Measurements from ENCODE around the gene OPN4.

The OPN4 gene

DNA sequence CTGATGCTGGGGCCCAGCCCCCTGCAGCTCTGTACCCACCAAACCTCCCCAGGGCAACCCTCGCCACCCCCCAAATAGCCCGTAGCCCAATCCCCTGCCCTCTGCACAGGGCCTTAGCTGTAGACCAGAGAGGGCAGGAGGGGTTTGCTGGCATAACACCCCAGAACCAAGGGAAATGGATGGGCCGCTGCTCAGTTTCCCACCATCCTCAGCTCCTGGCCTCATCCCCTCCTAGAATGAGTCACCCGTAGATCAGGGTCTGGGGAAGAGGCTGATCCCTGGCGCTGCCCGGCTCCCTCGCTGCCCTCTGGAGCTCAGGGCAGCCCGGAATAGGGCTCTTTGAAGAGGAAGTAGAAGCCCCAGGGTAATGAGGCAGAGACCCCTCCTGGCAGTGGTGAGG lies 45.2 kb downstream of the OPN4 start:
- FAIRE-seq (no peak), DNase-seq (ENCODE audit: insufficient read length) (no peak)
- TF ChIP-seq POLR2AphosphoS5 (IDR thresholded peaks at IDR 0.05; ENCODE audit: low read depth, low read length) (no peak), TAF1 (IDR thresholded peaks at IDR 0.05; ENCODE audit: borderline replicate concordance, low read depth, low read length) (no peak), POLR2A (IDR thresholded peaks at IDR 0.05; ENCODE audit: low read depth, low read length) (no peak)

DNA sequence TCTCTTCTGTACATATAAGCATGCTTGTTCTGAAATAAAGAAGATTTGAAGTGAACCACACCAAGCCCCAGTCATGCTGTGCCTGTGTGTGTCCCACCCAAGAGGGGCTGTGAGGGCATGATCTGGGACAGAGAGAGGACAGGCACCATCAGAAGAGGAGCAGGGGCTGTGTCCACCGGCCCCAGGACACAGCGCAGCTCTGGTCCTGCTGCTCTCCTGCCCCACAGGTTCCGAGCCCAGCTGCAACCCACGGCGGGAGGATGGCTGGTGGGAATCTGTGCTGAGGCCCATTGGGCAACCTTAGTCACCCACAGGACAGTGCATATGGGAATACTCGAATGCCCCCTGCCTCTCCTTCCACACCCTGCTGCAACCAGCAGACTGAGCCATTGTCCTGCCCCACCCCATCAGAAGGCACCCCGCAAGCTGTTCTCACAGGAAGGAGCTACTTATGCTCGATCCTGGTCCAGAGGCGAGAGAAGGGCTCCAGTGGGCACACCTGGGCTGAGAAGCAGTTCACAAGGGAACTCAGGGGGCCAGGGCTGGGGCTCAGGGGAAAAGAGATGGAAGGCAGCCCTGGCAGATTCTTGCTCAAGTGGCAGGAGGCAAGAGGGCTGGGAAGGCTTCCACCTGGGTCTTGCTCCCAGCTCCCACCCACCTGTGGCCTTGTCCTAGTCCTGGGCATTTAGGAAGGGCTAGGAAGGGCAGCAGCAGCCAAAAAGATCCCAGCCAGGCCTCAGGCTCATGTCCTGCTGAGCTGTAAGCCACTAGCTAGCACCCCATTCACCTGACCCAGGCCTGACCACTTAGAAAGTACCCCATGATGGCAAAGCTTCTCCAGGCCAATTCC lies 45.9 kb downstream of the OPN4 start:
- DNase-seq (ENCODE audit: insufficient read length) (no peak), FAIRE-seq (no peak)
- TF ChIP-seq TAF1 (IDR thresholded peaks at IDR 0.05; ENCODE audit: borderline replicate concordance, low read depth, low read length) = no peak
- no peak for TF ChIP-seq POLR2A (IDR thresholded peaks at IDR 0.05; ENCODE audit: low read depth, low read length)
- no peak for TF ChIP-seq POLR2AphosphoS5 (IDR thresholded peaks at IDR 0.05; ENCODE audit: low read depth, low read length)

DNA sequence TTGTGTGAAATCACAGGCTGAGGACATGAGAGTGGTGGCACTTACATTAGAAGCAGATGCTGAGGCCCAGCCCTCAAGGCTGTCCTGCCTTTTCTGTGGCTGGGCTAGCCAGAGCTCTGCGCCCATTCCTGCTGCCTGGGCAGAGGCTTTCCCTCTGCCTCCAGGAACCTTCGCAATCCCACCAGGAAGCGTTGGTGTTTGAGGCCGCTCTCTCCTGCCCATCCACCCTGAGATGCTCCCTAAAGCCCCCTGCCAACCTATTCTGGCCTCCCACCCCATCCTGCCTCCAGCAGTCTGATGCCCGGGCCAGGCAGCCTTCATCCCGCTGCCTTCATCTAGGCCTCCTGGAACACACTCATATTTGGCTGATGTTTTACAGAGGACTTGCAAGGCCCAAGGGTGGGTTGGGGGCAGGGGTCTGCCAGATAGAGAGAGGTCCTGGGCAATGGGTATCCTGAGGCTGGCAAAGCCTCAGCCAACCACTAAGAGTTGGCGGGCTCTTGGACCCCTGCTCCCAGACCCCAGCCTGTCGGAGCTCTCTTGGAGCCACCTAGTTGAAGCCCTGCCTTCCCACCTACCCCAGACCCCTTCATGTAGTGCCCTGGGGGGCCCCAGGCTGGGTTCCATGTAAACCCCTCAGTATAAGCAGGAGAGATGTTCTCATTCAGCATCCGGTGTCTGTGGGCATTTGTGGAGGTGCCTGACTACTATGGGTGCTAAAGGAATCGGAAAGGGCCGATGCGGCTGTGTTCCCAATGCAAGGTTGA lies 46.7 kb downstream of the OPN4 start:
- DNase-seq (ENCODE audit: insufficient read length) (no peak), FAIRE-seq (no peak)
- no peak for TF ChIP-seq TAF1 (IDR thresholded peaks at IDR 0.05; ENCODE audit: borderline replicate concordance, low read depth, low read length)
- no peak for TF ChIP-seq POLR2A (IDR thresholded peaks at IDR 0.05; ENCODE audit: low read depth, low read length)
- TF ChIP-seq POLR2AphosphoS5 (IDR thresholded peaks at IDR 0.05; ENCODE audit: low read depth, low read length) = no peak

DNA sequence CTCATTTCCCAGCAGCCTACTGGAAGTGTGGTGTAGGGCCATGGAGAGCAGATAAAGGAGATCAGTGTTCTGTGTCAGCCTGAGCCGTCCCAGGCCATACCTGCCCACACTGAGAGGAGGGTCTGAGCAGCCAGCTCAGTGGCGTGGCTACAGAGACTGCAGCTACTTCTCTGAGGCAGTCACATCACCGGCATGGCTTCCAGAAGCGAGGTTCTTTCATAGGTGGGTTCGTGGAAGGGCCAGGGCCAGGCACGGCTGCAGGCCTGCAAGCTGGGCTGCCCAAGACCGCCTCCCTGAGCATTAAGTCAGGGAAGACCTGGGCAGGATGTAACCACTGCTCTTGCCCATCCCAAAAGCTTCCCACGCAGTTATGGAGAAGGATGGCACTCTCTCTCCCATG lies 48.8 kb downstream of the OPN4 start:
- no peak for DNase-seq (ENCODE audit: insufficient read length)
- FAIRE-seq = no peak
- TF ChIP-seq POLR2AphosphoS5 (IDR thresholded peaks at IDR 0.05; ENCODE audit: low read depth, low read length) = no peak
- no peak for TF ChIP-seq POLR2A (IDR thresholded peaks at IDR 0.05; ENCODE audit: low read depth, low read length)
- TF ChIP-seq TAF1 (IDR thresholded peaks at IDR 0.05; ENCODE audit: borderline replicate concordance, low read depth, low read length) = no peak

DNA sequence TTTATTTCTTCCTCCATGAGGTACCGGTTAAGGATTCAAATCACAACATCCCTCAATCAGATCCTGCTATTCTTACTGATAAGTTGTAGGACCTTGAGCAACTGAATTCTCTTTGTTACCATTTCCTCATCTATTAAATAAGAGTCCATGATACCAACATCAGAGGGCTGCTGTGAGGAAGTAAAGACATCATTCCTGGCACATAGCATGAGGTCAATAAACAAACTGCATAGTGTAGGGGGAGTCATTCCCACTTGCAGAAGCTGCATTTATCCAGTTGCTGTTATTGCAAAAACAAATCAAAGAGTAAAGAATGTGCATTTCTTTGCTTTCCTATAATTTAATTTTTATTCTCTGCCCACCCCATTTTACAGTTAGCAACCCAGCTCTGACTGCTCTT lies 50.8 kb downstream of the OPN4 start:
- no peak for FAIRE-seq
- no peak for DNase-seq (ENCODE audit: insufficient read length)
- TF ChIP-seq POLR2A (IDR thresholded peaks at IDR 0.05; ENCODE audit: low read depth, low read length) (no peak), TAF1 (IDR thresholded peaks at IDR 0.05; ENCODE audit: borderline replicate concordance, low read depth, low read length) (no peak)

DNA sequence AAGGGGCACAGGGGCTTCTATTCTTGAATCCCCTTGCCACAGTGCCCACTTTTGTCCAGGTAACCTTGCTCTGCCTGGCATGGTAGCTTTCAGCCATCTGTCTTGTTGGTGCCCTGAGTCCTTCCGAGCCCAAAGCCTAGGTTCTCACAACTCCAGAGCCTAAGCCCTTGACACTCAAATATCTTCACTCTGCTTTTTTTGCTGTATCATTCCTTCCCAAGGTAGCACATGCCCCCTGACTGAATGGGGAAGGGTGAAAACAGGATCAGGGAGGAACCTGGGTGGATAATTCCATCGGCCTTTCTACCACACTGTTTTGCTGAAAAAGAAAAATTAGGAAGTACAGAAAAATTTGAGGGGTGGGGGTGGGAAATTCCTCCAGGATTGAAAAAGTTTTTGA lies 51.6 kb downstream of the OPN4 start:
- no peak for FAIRE-seq
- no peak for DNase-seq (ENCODE audit: insufficient read length)
- TF ChIP-seq POLR2AphosphoS5 (IDR thresholded peaks at IDR 0.05; ENCODE audit: low read depth, low read length) (no peak), TAF1 (IDR thresholded peaks at IDR 0.05; ENCODE audit: borderline replicate concordance, low read depth, low read length) (no peak), POLR2A (IDR thresholded peaks at IDR 0.05; ENCODE audit: low read depth, low read length) (no peak)

DNA sequence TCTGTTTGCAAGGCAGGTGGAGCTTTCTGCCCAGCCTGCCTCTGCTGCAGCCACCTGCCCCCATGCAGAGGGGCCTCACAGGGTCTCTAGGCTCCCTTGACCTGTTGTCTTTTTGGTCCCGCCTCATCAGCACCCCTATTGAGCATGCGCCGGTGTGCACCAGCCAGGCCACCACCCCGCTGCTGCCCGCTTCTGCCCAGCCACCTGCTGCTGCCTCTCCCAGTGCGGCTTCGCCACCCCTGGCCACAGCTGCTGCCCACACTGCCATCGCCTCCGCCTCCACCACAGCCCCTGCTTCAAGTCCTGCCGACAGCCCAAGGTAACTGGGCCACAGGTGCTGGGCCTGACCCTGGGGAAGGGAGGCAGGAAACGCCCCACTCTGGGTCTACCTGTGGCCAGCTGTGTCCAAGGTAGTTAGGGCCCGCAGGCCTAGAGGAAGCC lies 52.1 kb downstream of the OPN4 start:
- TF ChIP-seq TAF1 (IDR thresholded peaks at IDR 0.05; ENCODE audit: borderline replicate concordance, low read depth, low read length) (no peak), POLR2AphosphoS5 (IDR thresholded peaks at IDR 0.05; ENCODE audit: low read depth, low read length) (no peak), POLR2A (IDR thresholded peaks at IDR 0.05; ENCODE audit: low read depth, low read length) (no peak)
- FAIRE-seq (no peak), DNase-seq (ENCODE audit: insufficient read length) (no peak)

DNA sequence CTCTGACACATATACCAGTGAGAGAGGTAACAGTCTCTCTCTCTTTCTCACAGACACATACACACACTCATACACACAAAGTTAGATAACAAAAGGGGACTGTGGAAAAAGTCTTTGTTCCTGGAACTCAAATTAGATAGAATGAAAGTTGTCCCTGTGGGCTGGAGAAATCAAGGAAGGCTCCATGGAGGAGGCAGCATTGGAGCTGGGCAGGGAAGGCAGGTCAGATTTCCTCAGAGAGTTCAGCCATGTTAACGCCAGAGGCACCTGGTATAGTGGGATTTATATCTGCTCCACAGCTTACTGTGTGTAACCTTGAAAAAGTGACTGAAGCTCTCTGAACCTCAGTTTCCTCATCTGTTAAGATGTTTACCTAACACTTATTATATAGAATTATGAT lies 52.6 kb downstream of the OPN4 start:
- DNase-seq (ENCODE audit: insufficient read length) (no peak), FAIRE-seq (no peak)
- no peak for TF ChIP-seq TAF1 (IDR thresholded peaks at IDR 0.05; ENCODE audit: borderline replicate concordance, low read depth, low read length)
- TF ChIP-seq POLR2A (IDR thresholded peaks at IDR 0.05; ENCODE audit: low read depth, low read length) = no peak
- no peak for TF ChIP-seq POLR2AphosphoS5 (IDR thresholded peaks at IDR 0.05; ENCODE audit: low read depth, low read length)

DNA sequence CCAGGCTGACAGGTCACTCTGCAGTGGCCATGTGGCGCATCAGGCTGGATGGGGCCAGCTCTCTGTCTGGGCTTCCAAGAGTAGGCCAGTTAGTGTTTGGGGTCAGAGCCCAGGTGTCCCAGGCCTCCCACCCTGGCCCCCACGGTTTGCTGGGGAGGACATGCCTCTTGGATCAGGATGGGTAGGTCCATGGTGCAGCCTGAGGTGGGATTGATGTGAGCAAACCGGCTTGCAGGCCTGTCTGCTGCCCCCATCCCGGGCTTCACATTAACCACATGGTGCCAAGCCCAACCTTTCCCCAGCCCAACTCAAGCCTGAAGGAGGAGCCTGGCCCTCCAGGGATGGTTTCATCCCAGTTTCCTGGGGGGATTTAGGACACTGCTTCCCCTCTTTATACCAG lies 53.2 kb downstream of the OPN4 start:
- DNase-seq (ENCODE audit: insufficient read length) = no peak
- TF ChIP-seq POLR2A (IDR thresholded peaks at IDR 0.05; ENCODE audit: low read depth, low read length) = no peak
- no peak for TF ChIP-seq POLR2AphosphoS5 (IDR thresholded peaks at IDR 0.05; ENCODE audit: low read depth, low read length)
- no peak for FAIRE-seq

DNA sequence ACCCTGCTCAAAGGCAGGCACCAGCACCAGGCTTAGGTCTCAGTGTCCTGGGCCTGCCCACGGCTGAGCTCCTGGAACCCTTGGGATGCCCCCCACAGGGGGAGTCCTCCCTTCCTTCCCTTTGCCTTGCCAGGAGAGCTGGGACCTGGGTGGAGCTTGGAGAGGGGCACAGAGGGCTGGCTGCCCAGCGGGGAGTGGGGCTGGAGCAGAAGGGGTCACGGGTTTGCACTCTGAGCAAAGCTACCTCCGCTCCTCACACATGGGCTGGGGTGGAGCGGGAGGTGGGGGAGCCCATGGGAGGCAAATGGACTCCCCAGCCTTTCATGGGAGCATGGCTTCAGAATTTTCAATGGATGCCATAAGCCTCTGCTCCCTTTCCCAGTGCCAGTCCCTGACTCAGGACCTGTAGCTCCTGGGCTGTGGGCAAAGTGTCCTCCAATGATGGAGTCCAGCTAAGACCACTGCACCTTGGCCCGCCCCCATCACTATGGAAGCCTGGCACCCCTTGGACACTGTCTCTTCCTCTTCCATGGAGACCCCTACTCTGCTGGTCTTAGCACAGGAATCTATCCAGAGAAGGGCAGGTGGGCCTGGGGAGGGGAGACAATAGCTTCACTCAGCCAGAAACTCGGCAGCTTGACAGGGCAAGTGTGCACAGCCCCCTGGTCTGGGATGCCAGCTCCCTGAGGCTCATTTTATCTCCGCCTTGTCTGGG lies 53.9 kb downstream of the OPN4 start:
- FAIRE-seq (no peak), DNase-seq (ENCODE audit: insufficient read length) (no peak)
- TF ChIP-seq TAF1 (IDR thresholded peaks at IDR 0.05; ENCODE audit: borderline replicate concordance, low read depth, low read length) (no peak), POLR2AphosphoS5 (IDR thresholded peaks at IDR 0.05; ENCODE audit: low read depth, low read length) (no peak), POLR2A (IDR thresholded peaks at IDR 0.05; ENCODE audit: low read depth, low read length) (no peak)

DNA sequence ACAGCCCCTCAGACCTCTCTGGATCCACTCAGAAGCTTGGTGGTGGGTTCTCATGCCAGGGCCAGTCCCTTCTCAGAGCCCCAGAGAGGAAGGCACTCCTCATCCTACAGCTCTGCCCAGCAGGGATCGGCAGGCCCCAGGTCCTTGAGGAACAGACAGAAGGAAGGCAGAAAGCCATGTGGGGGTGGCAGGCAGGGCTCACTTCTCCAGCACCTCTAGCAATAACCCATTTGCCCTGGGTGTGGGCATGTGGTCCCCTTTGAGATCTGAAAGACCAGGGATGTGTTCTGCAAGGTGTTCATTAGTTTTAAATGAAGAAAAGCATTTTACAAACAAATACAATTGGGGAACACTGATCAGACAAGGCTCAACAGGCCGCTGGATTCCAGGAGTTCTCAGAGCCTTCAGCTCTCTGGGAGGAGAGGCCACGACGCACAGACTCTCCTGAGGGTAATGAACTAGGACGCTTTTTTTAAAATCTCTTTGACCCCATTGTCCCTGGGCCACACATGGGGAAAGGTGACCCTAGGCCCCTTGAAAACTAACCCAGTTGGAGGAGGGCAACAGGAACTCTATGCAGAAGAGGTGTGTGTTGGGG lies 54.5 kb downstream of the OPN4 start:
- DNase-seq (ENCODE audit: insufficient read length) (no peak), FAIRE-seq (no peak)
- TF ChIP-seq POLR2AphosphoS5 (IDR thresholded peaks at IDR 0.05; ENCODE audit: low read depth, low read length) (no peak), POLR2A (IDR thresholded peaks at IDR 0.05; ENCODE audit: low read depth, low read length) (no peak), TAF1 (IDR thresholded peaks at IDR 0.05; ENCODE audit: borderline replicate concordance, low read depth, low read length) (no peak)
